Astrocyte of the spinal cord (primary cell): ENCODE results near the gene SMG7.

Experiments
- DNase-seq: peaks from one replicate; pipeline ENCODE4 v3.0.0; 2011; ENCODE audit warnings: low read depth, low spot score
- H3K4me3 ChIP-seq: 2 replicates; pipeline ENCODE4 v1.5.1; 2011; ENCODE audit warnings: low read depth, mild to moderate bottlenecking, low read length, moderate library complexity
- in situ Hi-C: cut with HindIII; loops from 2 replicates; pipeline ENCODE4 v1.10.0; 2017; ENCODE audit warnings: low sequenced_read_pairs
- TF ChIP-seq, protein P1 (sequence below): IDR thresholded peaks from 2 replicates; pipeline ENCODE4 v1.5.1; 2012; ENCODE audit warnings: low read depth, mild to moderate bottlenecking, low read length, inconsistent platforms

Gene SMG7

DNA sequence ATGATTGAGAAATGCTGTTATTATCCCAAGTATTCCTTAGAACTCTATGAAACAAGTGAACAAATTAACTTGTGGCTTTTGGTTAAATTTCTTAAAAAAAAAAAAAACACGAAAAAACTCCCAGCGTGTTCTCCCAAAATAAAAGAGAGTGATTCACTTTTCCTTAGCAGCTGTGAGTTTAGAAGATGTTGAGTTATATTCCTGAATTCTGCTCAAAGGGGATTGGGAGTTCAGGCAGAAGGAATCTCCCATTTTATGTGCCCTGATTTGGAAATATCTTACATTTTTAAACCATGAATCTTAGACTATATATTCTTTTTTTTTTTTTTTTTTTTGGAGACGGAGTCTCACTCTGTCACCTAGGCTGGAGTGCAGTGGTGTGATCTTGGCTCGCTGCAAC lies 34.3 kb downstream of the SMG7 start:
- DNase-seq = no peak
- TF ChIP-seq, protein P1, sequence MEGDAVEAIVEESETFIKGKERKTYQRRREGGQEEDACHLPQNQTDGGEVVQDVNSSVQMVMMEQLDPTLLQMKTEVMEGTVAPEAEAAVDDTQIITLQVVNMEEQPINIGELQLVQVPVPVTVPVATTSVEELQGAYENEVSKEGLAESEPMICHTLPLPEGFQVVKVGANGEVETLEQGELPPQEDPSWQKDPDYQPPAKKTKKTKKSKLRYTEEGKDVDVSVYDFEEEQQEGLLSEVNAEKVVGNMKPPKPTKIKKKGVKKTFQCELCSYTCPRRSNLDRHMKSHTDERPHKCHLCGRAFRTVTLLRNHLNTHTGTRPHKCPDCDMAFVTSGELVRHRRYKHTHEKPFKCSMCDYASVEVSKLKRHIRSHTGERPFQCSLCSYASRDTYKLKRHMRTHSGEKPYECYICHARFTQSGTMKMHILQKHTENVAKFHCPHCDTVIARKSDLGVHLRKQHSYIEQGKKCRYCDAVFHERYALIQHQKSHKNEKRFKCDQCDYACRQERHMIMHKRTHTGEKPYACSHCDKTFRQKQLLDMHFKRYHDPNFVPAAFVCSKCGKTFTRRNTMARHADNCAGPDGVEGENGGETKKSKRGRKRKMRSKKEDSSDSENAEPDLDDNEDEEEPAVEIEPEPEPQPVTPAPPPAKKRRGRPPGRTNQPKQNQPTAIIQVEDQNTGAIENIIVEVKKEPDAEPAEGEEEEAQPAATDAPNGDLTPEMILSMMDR = no peak
- no peak overlapping the region for H3K4me3 ChIP-seq
- in situ Hi-C loops = no loop called here

DNA sequence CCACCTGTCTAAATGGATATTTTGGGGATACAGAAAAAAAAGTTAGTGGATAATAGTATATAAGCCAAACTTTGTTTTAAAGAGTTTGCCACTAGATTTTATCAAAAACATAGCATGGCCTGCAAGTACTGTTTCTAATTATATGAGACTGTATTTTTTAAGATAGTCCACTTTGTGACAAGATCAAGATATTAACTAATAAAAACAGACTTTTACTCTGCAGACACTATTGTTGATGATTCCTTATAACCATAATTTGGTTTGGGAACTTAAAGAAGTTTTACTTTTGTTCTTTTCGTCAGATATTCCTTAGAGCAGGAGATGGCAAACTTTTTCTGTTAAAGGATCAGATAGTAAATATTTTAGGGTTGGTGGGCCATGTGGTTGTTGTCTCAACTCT lies 36.4 kb downstream of the SMG7 start:
- H3K4me3 ChIP-seq = no peak overlapping the region
- no peak for DNase-seq
- TF ChIP-seq, protein P1 = no peak
- in situ Hi-C loops = no loop called here

DNA sequence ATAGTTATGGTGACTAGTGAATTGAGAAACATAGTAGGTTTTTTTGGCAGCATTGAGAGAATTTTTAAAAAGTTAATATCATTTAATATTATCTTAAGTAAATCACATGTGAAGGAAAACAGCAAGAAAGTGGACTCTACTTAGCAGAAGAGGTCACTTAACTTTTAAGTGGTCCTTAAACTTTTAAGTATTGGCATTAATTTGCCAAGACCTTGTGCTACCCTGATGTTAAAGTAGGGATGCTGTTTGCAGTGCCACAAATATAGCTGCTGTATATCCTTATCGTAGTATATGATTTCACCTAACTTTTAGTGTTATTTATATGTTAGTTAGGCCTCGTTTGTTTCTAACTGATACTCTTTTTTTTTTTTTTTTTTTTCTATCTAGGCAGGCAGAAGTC lies 40.2 kb downstream of the SMG7 start:
- TF ChIP-seq, protein P1 = no peak
- in situ Hi-C loops = no loop called here
- no peak overlapping the region for H3K4me3 ChIP-seq
- DNase-seq = no peak

DNA sequence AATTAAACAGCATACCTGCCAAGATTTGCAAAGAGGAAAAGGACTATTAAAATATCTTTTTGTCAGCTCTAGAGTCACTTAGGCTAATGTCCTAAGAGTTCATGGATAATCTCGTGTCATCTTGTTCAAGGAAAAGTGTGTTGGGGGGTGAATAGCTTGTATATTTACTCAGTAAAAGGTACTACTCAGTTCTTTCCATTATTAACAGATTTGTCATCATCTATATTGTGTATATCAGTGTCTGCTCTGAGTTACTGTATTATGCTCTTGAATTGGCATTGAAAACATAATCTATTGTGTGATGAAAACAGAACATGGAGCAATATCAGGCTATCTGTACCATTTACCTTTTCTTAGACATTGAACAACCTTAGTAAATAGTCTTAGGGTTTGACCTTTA lies 41.9 kb downstream of the SMG7 start:
- no peak for DNase-seq
- in situ Hi-C loops = no loop called here
- TF ChIP-seq, protein P1 = no peak
- no peak overlapping the region for H3K4me3 ChIP-seq

DNA sequence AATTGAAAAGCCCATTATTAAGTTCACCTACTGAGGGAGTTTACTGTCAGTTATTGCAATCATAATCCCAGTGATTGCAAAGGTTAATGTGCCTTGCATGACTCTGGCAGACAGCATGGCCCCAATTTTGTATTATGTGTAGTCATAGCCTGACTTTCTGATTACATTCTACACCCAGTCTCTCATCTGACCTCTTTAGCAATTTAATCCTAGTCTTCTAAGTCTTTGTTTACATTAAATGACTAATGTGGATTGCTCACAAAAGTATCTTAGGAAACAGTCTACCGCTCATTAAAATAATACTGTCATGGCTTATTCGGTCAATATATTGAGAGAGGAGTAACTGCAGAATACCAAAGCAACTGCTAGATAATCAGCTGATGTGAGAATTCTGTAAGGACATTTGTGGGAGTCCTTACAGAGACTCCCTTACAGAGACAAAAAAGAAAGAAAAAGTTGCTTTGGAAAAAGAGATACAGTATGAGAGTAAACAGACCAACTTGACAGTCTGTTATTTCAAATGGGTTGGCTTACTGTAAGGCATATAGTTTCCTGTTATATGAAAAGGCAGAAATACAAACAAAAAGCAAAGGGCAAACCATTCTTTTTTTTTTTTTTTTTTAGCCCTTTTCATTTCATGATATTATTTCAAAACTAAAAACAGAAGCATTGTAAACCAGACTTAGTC lies 42.8 kb downstream of the SMG7 start:
- H3K4me3 ChIP-seq = no peak overlapping the region
- TF ChIP-seq, protein P1 = no peak
- DNase-seq = peak; percentile 66
- in situ Hi-C loops = no loop called here

DNA sequence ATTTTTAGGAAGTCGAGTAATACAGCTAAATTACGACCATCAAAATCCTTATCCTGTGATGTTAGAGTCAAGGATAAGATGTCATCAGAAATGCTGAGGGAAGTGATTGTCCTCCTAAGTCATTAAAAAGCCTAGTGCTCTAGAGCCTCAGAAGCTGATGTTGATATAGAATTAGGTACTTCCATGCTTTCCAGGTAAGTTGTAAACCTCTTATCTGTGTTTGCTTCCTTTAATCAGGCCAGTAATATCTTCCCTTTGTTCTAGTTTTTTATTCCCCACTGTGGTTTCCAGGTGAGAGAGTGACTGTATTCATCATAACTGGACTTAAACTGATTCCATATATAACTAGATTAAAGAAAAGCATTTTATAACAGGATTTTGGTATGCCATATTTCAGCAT lies 44.4 kb downstream of the SMG7 start:
- TF ChIP-seq, protein P1 = no peak
- H3K4me3 ChIP-seq = no peak overlapping the region
- in situ Hi-C loops = no loop called here
- no peak for DNase-seq
